Transverse colon (tissue), 4 donors: ENCODE results near the gene FMNL2. TPM values are rescaled to one million over a fixed set of nuclear protein-coding genes. Genes with fewer than 3 reads are reported as not detected.

ENCODE experiments used
- DNase-seq: peaks from one replicate; pipeline ENCODE4 v3.0.0-alpha.2; 2019
- H3K27ac ChIP-seq, 4 donors: fragments of 200-600 bp; sonication (generic); 2 replicates each; pipeline ENCODE4 v1.5.1; 2016 to 2018; ENCODE audit warnings: inconsistent platforms in 4 of 4
- H3K27me3 ChIP-seq: fragments of 200-600 bp; sonication (generic); 2 replicates; pipeline ENCODE4 v1.5.1; 2017; ENCODE audit warnings: inconsistent platforms
- H3K36me3 ChIP-seq, 4 donors: fragments of 200-600 bp; sonication (generic); 2 replicates each; pipeline ENCODE4 v1.5.1; 2017 to 2019; ENCODE audit warnings: inconsistent platforms in 4 of 4
- H3K4me1 ChIP-seq, 4 donors: fragments of 200-600 bp; sonication (generic); 2 replicates each; pipeline ENCODE4 v1.5.1; 2017 to 2020; ENCODE audit warnings: inconsistent platforms in 4 of 4
- H3K4me3 ChIP-seq, 4 donors: fragments of 200-600 bp; sonication (generic); 1 replicate in 1 of 4; 2 replicates in 3 of 4; pipeline versions ENCODE4 v1.5.1 to v1.6.1; 2017 to 2019; ENCODE audit warnings: inconsistent platforms in 4 of 4
- H3K9me3 ChIP-seq, 2 donors: fragments of 200-600 bp; sonication (generic); 2 replicates each; pipeline ENCODE4 v1.5.1; 2017 to 2019; ENCODE audit warnings: inconsistent platforms in 2 of 2
- CTCF ChIP-seq, 5 experiments: fragments of 200-600 bp in 3 of 5; fragments of 450-650 bp in 2 of 5; sonication (generic) in 3 of 5; IDR thresholded peaks; 1 replicate in 2 of 5; 2 replicates in 3 of 5; pipeline ENCODE4 v1.5.1; 2016 to 2017; ENCODE audit warnings: antibody characterized with exemption in 5 of 5, inconsistent platforms in 3 of 5, mild to moderate bottlenecking in 2 of 5, moderate library complexity in 1 of 5
- EP300 ChIP-seq: sonication (generic); formaldehyde crosslinking; IDR thresholded peaks from one replicate; pipeline ENCODE4 v1.6.1; 2017; ENCODE audit warnings: antibody characterized with exemption, low read depth
- POLR2A ChIP-seq: fragments of 450-650 bp; IDR thresholded peaks from one replicate; pipeline ENCODE4 v1.6.1; 2016; ENCODE audit warnings: antibody characterized with exemption, mild to moderate bottlenecking, moderate library complexity
- POLR2AphosphoS5 ChIP-seq, 3 donors: sonication (generic); formaldehyde crosslinking; IDR thresholded peaks; one replicate each; pipeline ENCODE4 v1.6.1; 2016; ENCODE audit warnings: antibody characterized with exemption in 3 of 3
- WGBS, 2 donors: methylation state at CpG; one replicate each; pipeline ENCODE4 v1.1.5; 2018; ENCODE audit warnings: low coverage in 1 of 2; 5-methylcytosine and 5-hydroxymethylcytosine counted together
- in situ Hi-C, 4 donors: fragments of 200-750 bp; cut with MboI; loops; one replicate each; pipeline versions ENCODE4 v1.15.0 to v1.15.1; 2017; ENCODE audit warnings: low sequenced_read_pairs in 3 of 4, low pct_ligation_motif_present in 1 of 4, low pct_unique_long_range_greater_than_20kb in 1 of 4
- intact Hi-C: fragments of 100-400 bp; cut with DNase I; formaldehyde crosslinking; loops from one replicate; pipeline ENCODE4 v1.15.1; 2023; ENCODE audit warnings: low total_unique reads
- total RNA-seq, 4 donors: library from RNA; depleted of rRNA; stranded (reverse); fragments of >200 nt; gene quantifications; one replicate each; pipeline ENCODE4 v1.1.0, GENCODE V29; 2016

Gene FMNL2
- total RNA-seq, 4 donors from 2014 or later, result 9.2 to 31.4 (median 23.9) TPM

GRCh38 chr2:152459091-152459490, 124.1 kb downstream of the FMNL2 start:
- in situ Hi-C loops (no loop called here), intact Hi-C loops (no loop called here)
- WGBS, 2 donors, result 81 to 88% methylated on average over 2 of the region's 2 CpGs
- TF ChIP-seq CTCF (IDR thresholded peaks at IDR 0.05) (no peak), POLR2A (no peak), POLR2AphosphoS5 (IDR thresholded peaks at IDR 0.05) (no peak), EP300 (no peak)
- H3K9me3 ChIP-seq, result no peaks in the 10 kb centered on the region
- H3K36me3 ChIP-seq, result no peaks in the 10 kb centered on the region
- no peak overlapping the region for H3K4me3 ChIP-seq
- H3K4me1 ChIP-seq, result no peaks in the 10 kb centered on the region
- no peaks in the 10 kb centered on the region for H3K27me3 ChIP-seq
- no peak for DNase-seq
- H3K27ac ChIP-seq, result no peak overlapping the region

- 90 to 92% methylated on average over 1 to 6 of the region's 6 CpGs for WGBS, 2 donors
- intact Hi-C loops, result no loop called here
- in situ Hi-C loops, result no loop called here
- no peaks in the 10 kb centered on the region for H3K27me3 ChIP-seq
- H3K27ac ChIP-seq, result no peak overlapping the region
- peaks cover 0 to 14% (median 0%) of the 10 kb centered on the region in 4 donors for H3K4me1 ChIP-seq
- H3K9me3 ChIP-seq, result no peaks in the 10 kb centered on the region
- TF ChIP-seq POLR2A (no peak), EP300 (no peak), POLR2AphosphoS5 (IDR thresholded peaks at IDR 0.05) (no peak), CTCF (IDR thresholded peaks at IDR 0.05) (no peak)
- DNase-seq, result no peak
- no peak overlapping the region for H3K4me3 ChIP-seq
- no peaks in the 10 kb centered on the region for H3K36me3 ChIP-seq
Observed at GRCh38 chr2:152460567-152460966, 125.6 kb downstream of the FMNL2 start.

- in situ Hi-C loops, result no loop called here
- 95 to 100% methylated on average over 1 to 3 of the region's 3 CpGs for WGBS, 2 donors
- H3K4me3 ChIP-seq, result no peak overlapping the region
- no peaks in the 10 kb centered on the region for H3K27me3 ChIP-seq
- no peak for TF ChIP-seq CTCF (IDR thresholded peaks at IDR 0.05)
- TF ChIP-seq POLR2AphosphoS5 (IDR thresholded peaks at IDR 0.05), result no peak
- TF ChIP-seq POLR2A, result no peak
- no peak for TF ChIP-seq EP300
- DNase-seq, result no peak
- intact Hi-C loops, result no loop called here
- peaks cover 0 to 24% (median 2%) of the 10 kb centered on the region in 4 donors for H3K4me1 ChIP-seq
- H3K9me3 ChIP-seq, result no peaks in the 10 kb centered on the region
- no peaks in the 10 kb centered on the region for H3K36me3 ChIP-seq
- H3K27ac ChIP-seq, result no peak overlapping the region
Observed at GRCh38 chr2:152462120-152462519, 127.1 kb downstream of the FMNL2 start.

- Histone ChIP-seq H3K4me1 (peaks cover 0 to 29% (median 2%) of the 10 kb centered on the region in 4 donors), H3K36me3 (no peaks in the 10 kb centered on the region), H3K27ac (no peak overlapping the region), H3K4me3 (no peak overlapping the region), H3K9me3 (no peaks in the 10 kb centered on the region), H3K27me3 (no peaks in the 10 kb centered on the region)
- no peak for TF ChIP-seq EP300
- no peak for TF ChIP-seq POLR2AphosphoS5 (IDR thresholded peaks at IDR 0.05)
- no peak for TF ChIP-seq POLR2A
- intact Hi-C loops, result no loop called here
- WGBS, 2 donors, result 64 to 76% methylated on average over 4 to 5 of the region's 5 CpGs
- no peak for DNase-seq
- in situ Hi-C loops, result no loop called here
Observed at GRCh38 chr2:152462779-152463178, 127.8 kb downstream of the FMNL2 start.

GRCh38 chr2:152464851-152465470, 130.0 kb downstream of the FMNL2 start:
- DNase-seq, result no peak
- Histone ChIP-seq H3K27me3 (no peaks in the 10 kb centered on the region), H3K36me3 (no peaks in the 10 kb centered on the region), H3K27ac (no peak overlapping the region), H3K9me3 (no peaks in the 10 kb centered on the region), H3K4me3 (no peak overlapping the region), H3K4me1 (peaks cover 0 to 50% (median 15%) of the 10 kb centered on the region in 4 donors)
- in situ Hi-C loops, result no loop called here
- WGBS, 2 donors, result 70 to 92% methylated on average over 2 to 7 of the region's 7 CpGs
- intact Hi-C loops, result no loop called here
- TF ChIP-seq POLR2AphosphoS5 (IDR thresholded peaks at IDR 0.05) (no peak), CTCF (IDR thresholded peaks at IDR 0.05) (no peak), POLR2A (no peak), EP300 (no peak)
